22Rv1 (cell line): ENCODE data around the gene MAP3K20.

Source experiments
- ZFX ChIP-seq: fragments of 450-650 bp; IDR thresholded peaks from 2 replicates; pipeline ENCODE4 v1.6.1; 2017; ENCODE audit warnings: antibody characterized with exemption, borderline replicate concordance
- TF ChIP-seq, protein P1 (sequence below): fragments of 450-650 bp; IDR thresholded peaks from 2 replicates; pipeline ENCODE4 v1.5.1; 2017; ENCODE audit warnings: mild to moderate bottlenecking

- TF ChIP-seq, protein P1, sequence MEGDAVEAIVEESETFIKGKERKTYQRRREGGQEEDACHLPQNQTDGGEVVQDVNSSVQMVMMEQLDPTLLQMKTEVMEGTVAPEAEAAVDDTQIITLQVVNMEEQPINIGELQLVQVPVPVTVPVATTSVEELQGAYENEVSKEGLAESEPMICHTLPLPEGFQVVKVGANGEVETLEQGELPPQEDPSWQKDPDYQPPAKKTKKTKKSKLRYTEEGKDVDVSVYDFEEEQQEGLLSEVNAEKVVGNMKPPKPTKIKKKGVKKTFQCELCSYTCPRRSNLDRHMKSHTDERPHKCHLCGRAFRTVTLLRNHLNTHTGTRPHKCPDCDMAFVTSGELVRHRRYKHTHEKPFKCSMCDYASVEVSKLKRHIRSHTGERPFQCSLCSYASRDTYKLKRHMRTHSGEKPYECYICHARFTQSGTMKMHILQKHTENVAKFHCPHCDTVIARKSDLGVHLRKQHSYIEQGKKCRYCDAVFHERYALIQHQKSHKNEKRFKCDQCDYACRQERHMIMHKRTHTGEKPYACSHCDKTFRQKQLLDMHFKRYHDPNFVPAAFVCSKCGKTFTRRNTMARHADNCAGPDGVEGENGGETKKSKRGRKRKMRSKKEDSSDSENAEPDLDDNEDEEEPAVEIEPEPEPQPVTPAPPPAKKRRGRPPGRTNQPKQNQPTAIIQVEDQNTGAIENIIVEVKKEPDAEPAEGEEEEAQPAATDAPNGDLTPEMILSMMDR: no peak
- TF ChIP-seq ZFX: no peak
Observed at GRCh38 chr2:173028141-173028540, 47.5 kb upstream of the MAP3K20 start.
